IMR-90 (cell line): ENCODE results near the gene PRSS33. TPM values are rescaled to one million over a fixed set of nuclear protein-coding genes. Genes with fewer than 3 reads are reported as not detected.

Source experiments
- ATAC-seq: fragments of 200-7000 bp; cut with Tn5 transposase; 2 replicates; pipeline ENCODE4 v1.9.1; 2020; ENCODE audit warnings: low read depth, mild to moderate bottlenecking, moderate library complexity
- BruUV-seq: library from RNA; stranded (reverse); fragments of 400-500 nt; replicated peaks from 2 replicates; lab custom pipeline; 2021; lab: Mats Ljungman, UMichigan
- CTCF ChIA-PET: fragments of 300-600 bp; formaldehyde crosslinking; extraction: SDS; loops from one replicate; lab custom pipeline; 2021; ENCODE audit warnings: antibody characterized with exemption; lab: Yijun Ruan, JAX
- POLR2A ChIA-PET: fragments of 300-600 bp; sonication (Branson Sonifier 250); formaldehyde crosslinking; loops from one replicate; lab custom pipeline; 2022; ENCODE audit warnings: antibody characterized with exemption; ENCODE audit not compliant: unreplicated experiment; lab: Charles Lee
- DNase-seq: peaks from one replicate; pipeline ENCODE4 v3.0.0; 2013
- H2AFZ ChIP-seq: replicated peaks from 2 replicates; pipeline ENCODE3; 2013; ENCODE audit warnings: low read length, mild to moderate bottlenecking; ENCODE audit not compliant: poor library complexity
- H2AK5ac ChIP-seq: 2 replicates; pipeline ENCODE4 v1.6.1; 2013; ENCODE audit warnings: low read depth, low read length, inconsistent platforms
- H2AK9ac ChIP-seq: replicated peaks from 2 replicates; pipeline ENCODE3; 2013; ENCODE audit warnings: mild to moderate bottlenecking, low read depth, low read length, moderate library complexity; ENCODE audit not compliant: poor library complexity
- H2BK120ac ChIP-seq: 2 replicates; pipeline ENCODE4 v1.6.1; 2013; ENCODE audit warnings: low read depth, low read length, inconsistent platforms
- H2BK15ac ChIP-seq: 3 replicates; pipeline ENCODE4 v1.6.1; 2013; ENCODE audit warnings: low read depth, low read length, inconsistent platforms
- H2BK20ac ChIP-seq: 2 replicates; pipeline ENCODE4 v1.6.1; 2013; ENCODE audit warnings: low read depth, mild to moderate bottlenecking, inconsistent platforms, low read length, moderate library complexity
- H2BK5ac ChIP-seq: 2 replicates; pipeline ENCODE4 v1.6.1; 2013; ENCODE audit warnings: mild to moderate bottlenecking, low read depth, low read length, inconsistent platforms; ENCODE audit not compliant: poor library complexity, severe bottlenecking
- H3K14ac ChIP-seq: replicated peaks from 2 replicates; pipeline ENCODE4 v1.6.1; 2013; ENCODE audit warnings: low read depth, low read length, inconsistent platforms
- H3K18ac ChIP-seq: 2 replicates; pipeline ENCODE4 v1.6.1; 2013; ENCODE audit warnings: low read depth, low read length, control low read depth
- H3K23ac ChIP-seq: 2 replicates; pipeline ENCODE4 v1.6.1; 2013; ENCODE audit warnings: low read depth, low read length, inconsistent platforms
- H3K27ac ChIP-seq: 2 replicates; pipeline ENCODE4 v1.5.1; 2013; ENCODE audit warnings: mild to moderate bottlenecking, control low read depth, low read length; ENCODE audit not compliant: insufficient read depth
- H3K27me3 ChIP-seq: 2 replicates; pipeline ENCODE4 v1.6.1; 2013; ENCODE audit warnings: low read length; ENCODE audit not compliant: control insufficient read depth, insufficient read depth
- H3K36me3 ChIP-seq: 2 replicates; pipeline ENCODE4 v1.6.1; 2013; ENCODE audit warnings: low read length, mixed read lengths; ENCODE audit not compliant: control insufficient read depth, insufficient read depth
- H3K4ac ChIP-seq: 2 replicates; pipeline ENCODE4 v1.6.1; 2013; ENCODE audit warnings: low read depth, low read length, inconsistent platforms
- H3K4me1 ChIP-seq: 2 replicates; pipeline ENCODE4 v1.6.1; 2013; ENCODE audit warnings: low read length, mixed read lengths; ENCODE audit not compliant: control insufficient read depth, insufficient read depth
- H3K4me2 ChIP-seq: 2 replicates; pipeline ENCODE4 v1.6.1; 2013; ENCODE audit warnings: low read depth, mild to moderate bottlenecking, control low read depth, low read length, moderate library complexity
- H3K4me3 ChIP-seq: 2 replicates; pipeline ENCODE4 v1.5.1; 2013; ENCODE audit warnings: low read depth, mild to moderate bottlenecking, control low read depth, low read length, moderate library complexity; ENCODE audit not compliant: insufficient read depth
- H3K56ac ChIP-seq: 2 replicates; pipeline ENCODE4 v1.6.1; 2013; ENCODE audit warnings: low read length, inconsistent platforms; ENCODE audit not compliant: insufficient read depth; ENCODE audit errors: extremely low read depth
- H3K79me1 ChIP-seq, 2 experiments: 2 replicates each; pipeline ENCODE4 v1.6.1; 2013; ENCODE audit warnings: low read length in 2 of 2, inconsistent platforms in 1 of 2, low read depth in 1 of 2
- H3K9ac ChIP-seq: 2 replicates; pipeline ENCODE4 v1.6.1; 2013; ENCODE audit warnings: low read depth, low read length, control low read depth
- H3K9me1 ChIP-seq: 2 replicates; pipeline ENCODE4 v1.6.1; 2013; ENCODE audit warnings: low read length, inconsistent platforms; ENCODE audit not compliant: insufficient read depth
- H3K9me3 ChIP-seq: 2 replicates; pipeline ENCODE4 v1.6.1; 2013; ENCODE audit warnings: low read length; ENCODE audit not compliant: control insufficient read depth, insufficient read depth
- H4K20me1 ChIP-seq: 2 replicates; pipeline ENCODE4 v1.6.1; 2013; ENCODE audit warnings: low read length, inconsistent platforms; ENCODE audit not compliant: insufficient read depth
- H4K5ac ChIP-seq: 2 replicates; pipeline ENCODE4 v1.6.1; 2013; ENCODE audit warnings: mild to moderate bottlenecking, low read depth, low read length, control low read depth
- H4K8ac ChIP-seq, 2 experiments: 2 replicates each; pipeline ENCODE4 v1.6.1; 2013; ENCODE audit warnings: low read depth in 2 of 2, low read length in 2 of 2, control low read depth in 1 of 2, inconsistent platforms in 1 of 2
- H4K91ac ChIP-seq: 2 replicates; pipeline ENCODE4 v1.6.1; 2013; ENCODE audit warnings: low read depth, low read length, inconsistent platforms; ENCODE audit not compliant: insufficient read depth
- BHLHE40 ChIP-seq: fragments of 150-350 bp; IDR thresholded peaks from 2 replicates; pipeline ENCODE4 v1.6.1; 2016; ENCODE audit warnings: mild to moderate bottlenecking, low read depth, low read length
- CEBPB ChIP-seq: IDR thresholded peaks from 2 replicates; pipeline ENCODE4 v1.6.1; 2012; ENCODE audit warnings: low read depth, low read length, improper control_type of control experiment
- CHD1 ChIP-seq: IDR thresholded peaks from 2 replicates; pipeline ENCODE4 v1.6.1; 2012; ENCODE audit warnings: low read depth, low read length, improper control_type of control experiment
- FOS ChIP-seq: fragments of 150-350 bp; IDR thresholded peaks from 2 replicates; pipeline ENCODE4 v1.6.1; 2016; ENCODE audit warnings: low read depth, low read length
- MAFK ChIP-seq: IDR thresholded peaks from 2 replicates; pipeline ENCODE4 v1.6.1; 2012; ENCODE audit warnings: low read depth, low read length, improper control_type of control experiment
- MAZ ChIP-seq: IDR thresholded peaks from 2 replicates; pipeline ENCODE4 v1.6.1; 2012; ENCODE audit warnings: low read depth, mild to moderate bottlenecking, low read length, improper control_type of control experiment, moderate library complexity, borderline replicate concordance
- MXI1 ChIP-seq: IDR thresholded peaks from 2 replicates; pipeline ENCODE4 v1.6.1; 2012; ENCODE audit warnings: low read depth, mild to moderate bottlenecking, low read length, moderate library complexity, borderline replicate concordance
- NFE2L2 ChIP-seq: fragments of 150-350 bp; IDR thresholded peaks from 2 replicates; pipeline ENCODE4 v1.6.1; 2016; ENCODE audit warnings: low read depth, mild to moderate bottlenecking, low read length
- RCOR1 ChIP-seq: IDR thresholded peaks from 2 replicates; pipeline ENCODE4 v1.6.1; 2012; ENCODE audit warnings: mild to moderate bottlenecking, low read length, improper control_type of control experiment; ENCODE audit not compliant: insufficient replicate concordance
- RFX5 ChIP-seq: IDR thresholded peaks from 2 replicates; pipeline ENCODE4 v1.8.0; 2012; ENCODE audit warnings: low read depth, mild to moderate bottlenecking, low read length, moderate library complexity
- SMC3 ChIP-seq: fragments of 150-350 bp; IDR thresholded peaks from 2 replicates; pipeline ENCODE4 v1.6.1; 2016; ENCODE audit warnings: low read depth, mild to moderate bottlenecking, antibody characterized with exemption, low read length, moderate library complexity
- WGBS, 2 experiments: methylation state at CpG; one replicate each; pipeline versions ENCODE4 v1.1.5 to v1.1.7; 2013; ENCODE audit warnings: missing lambda C conversion rate in 2 of 2; ENCODE audit not compliant: insufficient read length in 1 of 2; ENCODE audit errors: extremely low coverage in 2 of 2; 5-methylcytosine and 5-hydroxymethylcytosine counted together
- dilution Hi-C: fragments of 300-500 bp; cut with HindIII; formaldehyde crosslinking; loops from one replicate; pipeline ENCODE4 v1.14.3; 2018; ENCODE audit warnings: low sequenced_read_pairs; ENCODE audit not compliant: unreplicated experiment
- in situ Hi-C: fragments of 300-500 bp; cut with MboI; formaldehyde crosslinking; loops from 3 replicates; pipeline ENCODE4 v1.14.3; 2019; ENCODE audit warnings: low sequenced_read_pairs, inconsistent platforms, mixed read lengths
- intact Hi-C: fragments of 100-400 bp; cut with micrococcal nuclease; formaldehyde crosslinking; loops from 2 replicates; pipeline ENCODE4 v1.10.0; 2022
- polyA plus RNA-seq, 3 experiments: library from polyadenylated mRNA; depleted of rRNA; stranded (reverse); fragments of >200 nt; gene quantifications; 2 replicates each; pipeline ENCODE4 v1.2.3, GENCODE V29; 2012; ENCODE audit warnings: low replicate concordance in 1 of 3
- total RNA-seq: library from RNA; depleted of rRNA; stranded (reverse); fragments of >200 nt; gene quantifications from 2 replicates; pipeline ENCODE4 v1.2.3, GENCODE V29; 2012
- TF ChIP-seq, protein P1 (sequence below): fragments of 150-350 bp; IDR thresholded peaks from 2 replicates; pipeline ENCODE4 v1.6.1; 2017; ENCODE audit warnings: mild to moderate bottlenecking, antibody characterized with exemption, low read length, low read depth

Gene PRSS33
- total and polyA plus RNA-seq, 2 of the 4 experiments (the other 2 are of a cell fraction) = not detected

DNA sequence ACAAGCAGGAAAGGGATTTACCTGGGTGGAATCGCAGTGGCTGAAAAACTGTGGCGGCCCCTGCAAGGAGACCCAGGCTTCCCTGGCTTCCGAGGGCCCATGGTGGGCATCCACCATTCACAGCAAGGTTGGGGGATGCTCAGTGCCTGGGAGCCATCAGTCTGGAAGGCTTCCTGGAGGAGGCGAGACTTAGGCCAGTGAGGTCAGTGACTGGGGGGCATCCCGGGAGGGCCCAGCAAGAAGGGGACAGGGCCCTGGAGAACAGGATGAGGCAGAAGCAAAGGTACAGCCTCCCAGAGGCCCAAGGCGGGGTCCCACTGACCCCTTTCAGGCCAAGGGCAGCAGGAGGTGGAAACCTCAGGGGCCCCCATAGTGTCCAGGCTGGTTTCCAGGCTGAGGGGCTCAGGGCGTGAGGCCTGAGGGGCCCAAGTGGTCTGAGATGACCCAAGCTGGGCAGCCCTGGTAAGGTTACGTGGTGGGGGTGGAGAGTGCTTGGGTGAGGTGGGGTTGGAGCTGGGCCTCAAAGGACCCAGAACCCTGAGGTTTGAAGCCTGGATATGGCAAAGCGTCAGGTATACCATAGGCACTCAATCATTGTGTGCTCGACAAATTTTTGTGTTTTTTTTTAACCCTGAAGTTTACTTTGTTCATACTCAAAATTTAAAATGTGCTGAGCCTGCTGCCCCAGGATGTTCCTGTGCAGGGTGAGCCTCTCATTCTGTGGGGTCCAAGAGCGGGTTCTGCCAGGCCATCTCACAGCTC, 50.7 kb downstream of the PRSS33 start:
- no peak overlapping the region for H2BK15ac ChIP-seq
- no peak overlapping the region for H2BK120ac ChIP-seq
- H3K36me3 ChIP-seq = no peaks in the 10 kb centered on the region
- H4K8ac ChIP-seq = no peak overlapping the region
- CTCF ChIA-PET = no interaction called here
- no peak for DNase-seq
- no peaks in the 10 kb centered on the region for H4K20me1 ChIP-seq
- no peak overlapping the region for H3K27ac ChIP-seq
- H3K4me1 ChIP-seq = no peaks in the 10 kb centered on the region
- intact Hi-C loops (no loop called here), in situ Hi-C loops (no loop called here), dilution Hi-C loops (no loop called here)
- no peak overlapping the region for H3K23ac ChIP-seq
- H3K4me3 ChIP-seq = no peak overlapping the region
- H2AK5ac ChIP-seq = no peak overlapping the region
- no peak overlapping the region for H3K9ac ChIP-seq
- H4K91ac ChIP-seq = no peak overlapping the region
- TF ChIP-seq RFX5 = no peak
- no peak for TF ChIP-seq BHLHE40
- TF ChIP-seq CHD1 = no peak
- TF ChIP-seq MAFK = no peak
- no peak for TF ChIP-seq NFE2L2
- no peak for TF ChIP-seq SMC3
- no peak for TF ChIP-seq MXI1
- no peak for TF ChIP-seq RCOR1
- no peak for TF ChIP-seq CEBPB
- TF ChIP-seq MAZ = no peak
- TF ChIP-seq, protein P1, sequence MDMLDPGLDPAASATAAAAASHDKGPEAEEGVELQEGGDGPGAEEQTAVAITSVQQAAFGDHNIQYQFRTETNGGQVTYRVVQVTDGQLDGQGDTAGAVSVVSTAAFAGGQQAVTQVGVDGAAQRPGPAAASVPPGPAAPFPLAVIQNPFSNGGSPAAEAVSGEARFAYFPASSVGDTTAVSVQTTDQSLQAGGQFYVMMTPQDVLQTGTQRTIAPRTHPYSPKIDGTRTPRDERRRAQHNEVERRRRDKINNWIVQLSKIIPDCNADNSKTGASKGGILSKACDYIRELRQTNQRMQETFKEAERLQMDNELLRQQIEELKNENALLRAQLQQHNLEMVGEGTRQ = no peak
- no peak for TF ChIP-seq FOS
- no peak overlapping the region for H3K4me2 ChIP-seq
- no peaks in the 10 kb centered on the region for H3K79me1 ChIP-seq
- POLR2A ChIA-PET = interaction anchor here (0.7 kb wide), 1 partner anchor 16 kb away, joined by 3 read pairs; no protein-coding TSS in a partner anchor
- no peak overlapping the region for H3K4ac ChIP-seq
- H3K18ac ChIP-seq = no peak overlapping the region
- no peaks in the 10 kb centered on the region for H3K9me3 ChIP-seq
- no peak overlapping the region for H2AK9ac ChIP-seq
- no peak overlapping the region for H4K5ac ChIP-seq
- H3K14ac ChIP-seq = no peak overlapping the region
- no TSS peak for BruUV-seq
- no peak overlapping the region for H2BK5ac ChIP-seq
- no peak overlapping the region for H3K56ac ChIP-seq
- H3K27me3 ChIP-seq = no peaks in the 10 kb centered on the region; the same call in none of the 2 replicates
- H3K9me1 ChIP-seq = no peaks in the 10 kb centered on the region
- H2BK20ac ChIP-seq = no peak overlapping the region
- ATAC-seq = no peak
- 83% methylated on average over 7 of the region's 11 CpGs; no CpG with 5 or more reads in 1 of the 2 experiments for WGBS, 2 experiments
- peak overlapping the region; percentile 43 for H2AFZ ChIP-seq
